BJ (cell line): ENCODE measurements around the gene GGTLC2. TPM values are rescaled to one million over a fixed set of nuclear protein-coding genes. Genes with fewer than 3 reads are reported as not detected.

Source experiments
- CTCF ChIA-PET: fragments of 350-600 bp; formaldehyde crosslinking; extraction: SDS; loops from one replicate; lab custom pipeline; 2021; ENCODE audit warnings: antibody characterized with exemption, inconsistent platforms; lab: Yijun Ruan, JAX
- POLR2A ChIA-PET: fragments of 300-600 bp; sonication (Branson Sonifier 250); formaldehyde crosslinking; extraction: SDS; loops from one replicate; lab custom pipeline; 2021; ENCODE audit warnings: antibody characterized with exemption; lab: Charles Lee
- DNase-seq: peaks from one replicate; pipeline ENCODE4 v3.0.0-alpha.2; 2011; ENCODE audit warnings: low read depth
- H3K27me3 ChIP-seq: 2 replicates; pipeline ENCODE4 v1.6.0; 2011; ENCODE audit warnings: low read length; ENCODE audit not compliant: control insufficient read depth, insufficient read depth
- H3K36me3 ChIP-seq: 2 replicates; pipeline ENCODE4 v1.5.1; 2011; ENCODE audit warnings: low read length; ENCODE audit not compliant: control insufficient read depth, insufficient read depth
- H3K4me3 ChIP-seq: 2 replicates; pipeline ENCODE4 v1.5.1; 2011; ENCODE audit warnings: low read depth, mild to moderate bottlenecking, control low read depth, low read length
- polyA plus RNA-seq: library from polyadenylated mRNA; depleted of rRNA; stranded (reverse); fragments of >200 nt; gene quantifications from 2 replicates; pipeline ENCODE4 v1.2.3, GENCODE V29; 2011
- TF ChIP-seq, protein P1 (sequence below): IDR thresholded peaks from 2 replicates; pipeline ENCODE4 v1.5.1; 2011; ENCODE audit warnings: low read depth, mild to moderate bottlenecking, control low read depth, inconsistent platforms, low read length, moderate library complexity; ENCODE audit not compliant: insufficient read depth

Gene GGTLC2
- polyA plus RNA-seq, 1 experiment: not detected

DNA sequence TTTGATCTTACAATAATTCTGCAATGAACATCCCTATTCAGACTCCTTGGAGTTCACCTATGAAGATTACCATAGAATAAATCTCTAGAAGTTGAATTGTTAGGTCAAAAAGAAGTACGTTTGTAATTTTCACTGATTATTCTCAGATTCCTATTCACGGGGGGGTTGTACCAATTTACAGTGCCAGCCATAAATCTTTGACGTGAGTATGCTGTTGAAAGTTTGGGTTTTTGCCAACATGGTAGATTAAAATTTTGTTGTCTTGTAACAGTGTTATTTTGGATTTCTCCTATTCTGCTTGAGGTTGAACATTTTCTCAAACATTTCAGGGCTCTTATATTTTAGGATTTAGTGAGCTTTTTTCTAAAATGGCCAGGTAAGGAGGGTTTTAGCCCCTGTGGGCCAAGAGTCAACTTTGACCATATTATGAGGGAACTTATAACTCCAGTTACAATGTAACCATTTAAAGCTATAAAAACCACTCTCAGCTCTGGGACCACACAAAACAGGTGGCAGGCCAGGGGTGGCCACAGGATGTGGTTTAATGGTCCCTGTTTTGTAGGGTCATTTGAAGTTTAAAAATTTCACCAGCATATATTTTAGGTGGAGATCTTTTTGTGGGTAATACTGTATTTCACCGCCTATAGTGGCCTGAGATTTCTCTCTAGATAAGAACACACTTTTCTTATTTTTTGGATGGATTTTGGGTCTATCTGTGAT lies 25.8 kb downstream of the GGTLC2 start:
- ChIA-PET CTCF (interaction anchor here (2.1 kb wide), 1 partner anchor 11 kb away, joined by 5 read pairs; no protein-coding TSS in a partner anchor), POLR2A (no interaction called here)
- TF ChIP-seq, protein P1, sequence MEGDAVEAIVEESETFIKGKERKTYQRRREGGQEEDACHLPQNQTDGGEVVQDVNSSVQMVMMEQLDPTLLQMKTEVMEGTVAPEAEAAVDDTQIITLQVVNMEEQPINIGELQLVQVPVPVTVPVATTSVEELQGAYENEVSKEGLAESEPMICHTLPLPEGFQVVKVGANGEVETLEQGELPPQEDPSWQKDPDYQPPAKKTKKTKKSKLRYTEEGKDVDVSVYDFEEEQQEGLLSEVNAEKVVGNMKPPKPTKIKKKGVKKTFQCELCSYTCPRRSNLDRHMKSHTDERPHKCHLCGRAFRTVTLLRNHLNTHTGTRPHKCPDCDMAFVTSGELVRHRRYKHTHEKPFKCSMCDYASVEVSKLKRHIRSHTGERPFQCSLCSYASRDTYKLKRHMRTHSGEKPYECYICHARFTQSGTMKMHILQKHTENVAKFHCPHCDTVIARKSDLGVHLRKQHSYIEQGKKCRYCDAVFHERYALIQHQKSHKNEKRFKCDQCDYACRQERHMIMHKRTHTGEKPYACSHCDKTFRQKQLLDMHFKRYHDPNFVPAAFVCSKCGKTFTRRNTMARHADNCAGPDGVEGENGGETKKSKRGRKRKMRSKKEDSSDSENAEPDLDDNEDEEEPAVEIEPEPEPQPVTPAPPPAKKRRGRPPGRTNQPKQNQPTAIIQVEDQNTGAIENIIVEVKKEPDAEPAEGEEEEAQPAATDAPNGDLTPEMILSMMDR: no peak
- Histone ChIP-seq H3K27me3 (no peaks in the 10 kb centered on the region; the same call in 1 of the 2 replicates), H3K4me3 (no peak overlapping the region), H3K36me3 (no peaks in the 10 kb centered on the region)
- no peak for DNase-seq

GRCh38 chr22:22671506-22671905 lies 27.1 kb downstream of the GGTLC2 start:
- POLR2A ChIA-PET: no interaction called here
- H3K27me3 ChIP-seq: no peaks in the 10 kb centered on the region; the same call in 1 of the 2 replicates
- TF ChIP-seq, protein P1: no peak
- CTCF ChIA-PET: interaction anchor here (2.1 kb wide), 1 partner anchor 9 kb away, joined by 5 read pairs; no protein-coding TSS in a partner anchor
- no peak for DNase-seq
- no peak overlapping the region for H3K4me3 ChIP-seq
- no peaks in the 10 kb centered on the region for H3K36me3 ChIP-seq

GRCh38 chr22:22673099-22673498 lies 28.7 kb downstream of the GGTLC2 start:
- Histone ChIP-seq H3K27me3 (no peaks in the 10 kb centered on the region; the same call in 1 of the 2 replicates), H3K4me3 (no peak overlapping the region), H3K36me3 (no peaks in the 10 kb centered on the region)
- ChIA-PET CTCF (interaction anchor here (0.8 kb wide), 1 partner anchor 13 kb away, joined by 3 read pairs; no protein-coding TSS in a partner anchor), POLR2A (no interaction called here)
- TF ChIP-seq, protein P1: no peak
- DNase-seq: no peak

DNA sequence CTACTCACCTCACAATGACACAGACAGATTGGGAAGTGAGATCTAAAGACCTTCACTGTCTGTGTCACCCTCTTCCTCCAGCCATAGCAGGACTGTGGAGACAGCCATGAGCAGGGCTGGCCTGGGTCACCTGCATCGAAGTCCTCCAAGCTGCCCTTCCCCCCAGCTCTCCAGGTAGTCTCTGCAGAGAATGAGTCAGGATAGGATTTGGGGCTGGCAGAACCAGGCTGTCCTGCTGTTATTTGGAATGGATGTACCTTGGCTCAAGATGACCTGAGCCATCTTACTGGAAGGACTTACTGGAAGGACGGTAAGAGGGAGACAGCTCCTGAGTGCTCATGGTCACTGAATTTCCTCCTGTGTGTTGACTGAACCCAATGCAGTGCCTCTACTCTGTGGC lies 29.2 kb downstream of the GGTLC2 start:
- Histone ChIP-seq H3K36me3 (no peaks in the 10 kb centered on the region), H3K4me3 (no peak overlapping the region), H3K27me3 (no peaks in the 10 kb centered on the region; the same call in 1 of the 2 replicates)
- TF ChIP-seq, protein P1: no peak
- DNase-seq: no peak
- ChIA-PET POLR2A (no interaction called here), CTCF (interaction anchor here (0.8 kb wide), 1 partner anchor 13 kb away, joined by 3 read pairs; no protein-coding TSS in a partner anchor)

DNA sequence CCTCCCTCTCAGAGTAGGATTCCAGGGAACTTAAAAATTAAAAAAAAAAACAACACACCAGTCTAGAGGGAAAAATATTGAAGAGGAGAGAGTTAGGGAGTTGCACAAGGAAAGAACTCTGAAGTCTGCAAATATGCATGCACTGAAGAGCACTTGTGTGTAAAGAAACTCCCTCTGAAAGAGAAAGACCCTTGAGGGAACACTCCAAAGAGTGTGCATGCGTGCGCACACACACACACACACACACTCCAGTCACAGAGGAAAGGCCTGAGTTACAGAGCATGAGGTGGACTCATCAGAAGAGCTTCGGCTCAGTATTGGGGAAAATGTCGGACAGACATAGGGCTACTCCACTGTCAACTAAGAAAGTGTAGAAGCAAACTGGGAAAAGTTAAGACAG lies 30.1 kb downstream of the GGTLC2 start:
- H3K27me3 ChIP-seq: no peaks in the 10 kb centered on the region
- H3K36me3 ChIP-seq: no peaks in the 10 kb centered on the region
- ChIA-PET CTCF (no interaction called here), POLR2A (no interaction called here)
- TF ChIP-seq, protein P1: no peak
- no peak for DNase-seq
- H3K4me3 ChIP-seq: no peak overlapping the region
